ENCODE results near the gene TSC2.
"Not testable (repeated sequence)": the region's sequence is repeated elsewhere in the genome, so short reads cannot be mapped to it uniquely, and the experiment has no call there.

DNA sequence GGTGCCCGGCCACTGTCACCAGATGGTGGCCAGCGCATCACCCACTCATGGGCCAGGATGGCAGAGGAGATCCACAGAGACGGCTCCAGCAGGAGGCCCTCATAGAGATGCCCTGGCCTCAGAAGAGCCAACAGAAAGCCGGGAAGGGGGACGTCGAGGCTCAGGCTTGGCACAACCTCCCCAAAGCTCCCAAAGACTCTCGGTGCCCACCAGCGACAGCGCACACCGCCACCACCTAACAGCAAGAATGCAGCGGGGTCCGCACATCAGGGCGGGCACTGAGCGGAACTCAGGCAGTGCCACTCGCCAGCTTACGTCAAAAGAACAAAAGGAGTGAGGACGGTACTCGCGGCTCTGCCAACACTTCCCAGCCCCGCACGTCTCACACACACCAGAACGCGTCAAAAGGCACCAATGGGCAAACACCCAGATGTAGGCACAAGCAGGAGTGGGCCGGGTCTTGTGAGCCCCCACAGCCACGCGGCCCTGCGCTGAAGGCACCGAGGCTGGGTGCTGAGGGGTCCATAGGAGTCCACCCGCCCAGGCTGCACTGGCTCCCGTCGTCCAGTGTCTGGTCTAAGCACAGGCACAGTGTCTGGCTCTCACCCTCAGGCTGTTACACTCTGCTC lies 79.3 kb downstream of the TSC2 start:
- TF ChIP-seq CTCF (conservative IDR thresholded peaks at IDR 0.05; ENCODE audit: low read length); EZH2phosphoT487 (IDR thresholded peaks at IDR 0.05; ENCODE audit: borderline replicate concordance, low read depth, low read length): not testable (repeated sequence)
